DND-41 (cell line): ENCODE measurements around the gene DNAH17.

Source experiments
- ATAC-seq: fragments of 200-7000 bp; cut with Tn5 transposase; 3 replicates; pipeline ENCODE4 v1.9.1; 2021; ENCODE audit warnings: low read depth; ENCODE audit not compliant: insufficient read depth
- DNase-seq: peaks from one replicate; pipeline ENCODE4 v3.0.0-alpha.2; 2020
- H2AFZ ChIP-seq: 2 replicates; pipeline ENCODE4 v1.6.0; 2012; ENCODE audit warnings: low read depth, low read length
- H3K27ac ChIP-seq: 2 replicates; pipeline ENCODE4 v1.5.1; 2012; ENCODE audit warnings: low read length, inconsistent platforms
- H3K27me3 ChIP-seq: fragments of 200-600 bp; sonication (generic); 2 replicates; pipeline ENCODE4 v1.6.0; 2012; ENCODE audit warnings: low read length, mild to moderate bottlenecking, inconsistent platforms; ENCODE audit not compliant: insufficient read depth, poor library complexity
- H3K36me3 ChIP-seq: 2 replicates; pipeline ENCODE4 v1.5.1; 2012; ENCODE audit warnings: low read length, inconsistent platforms; ENCODE audit not compliant: insufficient read depth
- H3K4me1 ChIP-seq: 2 replicates; pipeline ENCODE4 v1.5.1; 2012; ENCODE audit warnings: mild to moderate bottlenecking, low read length; ENCODE audit not compliant: insufficient read depth
- H3K4me2 ChIP-seq: 2 replicates; pipeline ENCODE4 v1.6.0; 2012; ENCODE audit warnings: mild to moderate bottlenecking, moderate library complexity, low read length, inconsistent platforms; ENCODE audit not compliant: insufficient read depth
- H3K4me3 ChIP-seq, 2 experiments: fragments of 200-600 bp in 1 of 2; shearing (Covaris generic) in 1 of 2; 2 replicates each; pipeline ENCODE4 v1.5.1; 2012 to 2016; ENCODE audit warnings: inconsistent platforms in 2 of 2, low read length in 2 of 2, mild to moderate bottlenecking in 2 of 2, low read depth in 1 of 2, moderate library complexity in 1 of 2
- H3K79me2 ChIP-seq: 2 replicates; pipeline ENCODE4 v1.6.0; 2012; ENCODE audit warnings: low read length, inconsistent platforms; ENCODE audit not compliant: insufficient read depth
- H3K9ac ChIP-seq: 2 replicates; pipeline ENCODE4 v1.6.0; 2012; ENCODE audit warnings: low read depth, mild to moderate bottlenecking, inconsistent platforms, low read length, moderate library complexity
- H3K9me3 ChIP-seq: 2 replicates; pipeline ENCODE4 v1.5.1; 2012; ENCODE audit warnings: low read length, moderate library complexity, mild to moderate bottlenecking, inconsistent platforms; ENCODE audit not compliant: insufficient read depth, severe bottlenecking
- H4K20me1 ChIP-seq: 2 replicates; pipeline ENCODE4 v1.6.0; 2012; ENCODE audit warnings: low read length; ENCODE audit not compliant: insufficient read depth
- EZH2 ChIP-seq: IDR thresholded peaks from 3 replicates; pipeline ENCODE4 v1.6.1; 2012; ENCODE audit warnings: borderline replicate concordance, low read depth, mild to moderate bottlenecking, moderate library complexity, low read length, inconsistent platforms; ENCODE audit not compliant: severe bottlenecking
- TF ChIP-seq, protein P1 (sequence below): IDR thresholded peaks from 2 replicates; pipeline ENCODE4 v1.5.1; 2012; ENCODE audit warnings: borderline replicate concordance, low read length, moderate library complexity, mild to moderate bottlenecking; ENCODE audit not compliant: poor library complexity, severe bottlenecking; ENCODE audit errors: extremely low read depth

DNAH17 gene

GRCh38 chr17:78446833-78447232, 130.4 kb downstream of the DNAH17 start:
- H3K4me1 ChIP-seq = no peaks in the 10 kb centered on the region

DNA sequence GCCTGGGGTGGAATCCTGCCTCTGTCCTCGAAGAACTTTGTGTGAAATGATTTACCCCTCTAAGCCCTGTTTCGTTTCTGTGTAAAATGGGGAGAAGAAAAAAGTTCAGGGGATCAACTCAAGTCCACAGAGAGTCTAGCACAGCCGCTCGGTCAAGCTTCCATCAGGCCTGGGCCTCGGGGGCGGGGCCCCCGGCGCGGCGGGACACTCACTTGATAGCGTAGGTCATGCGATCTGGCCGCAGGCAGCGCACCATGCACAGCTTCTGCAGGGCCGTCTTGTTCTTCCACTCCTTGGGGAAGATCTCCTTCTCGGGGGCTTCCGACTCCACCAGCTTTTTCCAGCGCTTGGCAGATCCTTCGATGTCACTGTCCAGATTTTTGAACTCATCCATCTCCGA, 132.8 kb downstream of the DNAH17 start:
- Histone ChIP-seq H3K36me3 (no peaks in the 10 kb centered on the region), H3K79me2 (no peaks in the 10 kb centered on the region), H3K4me1 (no peaks in the 10 kb centered on the region), H4K20me1 (no peaks in the 10 kb centered on the region), H3K4me2 (no peak overlapping the region), H2AFZ (no peak overlapping the region), H3K27ac (no peak overlapping the region), H3K9me3 (no peaks in the 10 kb centered on the region), H3K9ac (no peak overlapping the region), H3K4me3 (no peak overlapping the region), H3K27me3 (no peaks in the 10 kb centered on the region)
- ATAC-seq = no peak
- DNase-seq = no peak
- no peak for TF ChIP-seq EZH2
- TF ChIP-seq, protein P1, sequence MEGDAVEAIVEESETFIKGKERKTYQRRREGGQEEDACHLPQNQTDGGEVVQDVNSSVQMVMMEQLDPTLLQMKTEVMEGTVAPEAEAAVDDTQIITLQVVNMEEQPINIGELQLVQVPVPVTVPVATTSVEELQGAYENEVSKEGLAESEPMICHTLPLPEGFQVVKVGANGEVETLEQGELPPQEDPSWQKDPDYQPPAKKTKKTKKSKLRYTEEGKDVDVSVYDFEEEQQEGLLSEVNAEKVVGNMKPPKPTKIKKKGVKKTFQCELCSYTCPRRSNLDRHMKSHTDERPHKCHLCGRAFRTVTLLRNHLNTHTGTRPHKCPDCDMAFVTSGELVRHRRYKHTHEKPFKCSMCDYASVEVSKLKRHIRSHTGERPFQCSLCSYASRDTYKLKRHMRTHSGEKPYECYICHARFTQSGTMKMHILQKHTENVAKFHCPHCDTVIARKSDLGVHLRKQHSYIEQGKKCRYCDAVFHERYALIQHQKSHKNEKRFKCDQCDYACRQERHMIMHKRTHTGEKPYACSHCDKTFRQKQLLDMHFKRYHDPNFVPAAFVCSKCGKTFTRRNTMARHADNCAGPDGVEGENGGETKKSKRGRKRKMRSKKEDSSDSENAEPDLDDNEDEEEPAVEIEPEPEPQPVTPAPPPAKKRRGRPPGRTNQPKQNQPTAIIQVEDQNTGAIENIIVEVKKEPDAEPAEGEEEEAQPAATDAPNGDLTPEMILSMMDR = no peak

More at GRCh38 chr17:78446833-78447232, 130.4 kb downstream of the DNAH17 start:
- H3K79me2 ChIP-seq = no peaks in the 10 kb centered on the region
- H3K9me3 ChIP-seq = no peaks in the 10 kb centered on the region
- no peak overlapping the region for H3K4me2 ChIP-seq
- H3K36me3 ChIP-seq = no peaks in the 10 kb centered on the region
- H4K20me1 ChIP-seq = no peaks in the 10 kb centered on the region
- DNase-seq (no peak), ATAC-seq (no peak)
- no peak overlapping the region for H3K9ac ChIP-seq
- H3K4me3 ChIP-seq = no peak overlapping the region
- H3K27me3 ChIP-seq = no peaks in the 10 kb centered on the region
- no peak overlapping the region for H3K27ac ChIP-seq
- TF ChIP-seq EZH2 = no peak
- TF ChIP-seq, protein P1 = no peak
- no peak overlapping the region for H2AFZ ChIP-seq

DNA sequence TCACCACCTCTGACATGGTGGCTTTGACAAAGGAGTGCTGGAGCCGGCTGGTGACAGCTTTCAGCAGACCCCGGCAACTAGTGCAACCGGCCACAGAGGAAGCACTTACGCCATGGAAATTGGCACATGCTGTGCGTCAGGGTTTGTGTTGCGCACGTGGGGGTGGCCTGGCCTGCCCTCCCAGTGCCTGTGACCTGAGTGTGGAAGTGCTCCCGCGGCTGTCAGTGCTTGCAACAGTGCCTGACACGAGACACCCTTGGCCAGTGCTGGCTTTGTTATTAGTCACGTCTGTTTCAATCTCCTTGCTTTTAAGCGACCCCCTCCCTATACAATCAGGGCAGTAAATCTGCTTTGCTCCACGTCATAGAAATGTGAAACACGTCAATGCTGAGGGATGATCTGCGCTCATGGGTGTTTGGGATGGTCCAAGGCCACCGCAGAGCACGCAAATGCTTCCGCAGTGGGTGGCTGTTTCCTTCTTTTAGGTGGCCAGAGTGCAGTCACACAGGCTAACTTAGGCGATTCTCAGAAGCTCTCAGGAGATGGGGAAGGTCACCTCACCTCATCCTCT, 134.5 kb downstream of the DNAH17 start:
- H2AFZ ChIP-seq = no peak overlapping the region

More for the DNA sequence above, 134.5 kb downstream of the DNAH17 start:
- Histone ChIP-seq H3K79me2 (no peaks in the 10 kb centered on the region), H3K9me3 (no peaks in the 10 kb centered on the region), H3K4me3 (no peak overlapping the region), H3K36me3 (no peaks in the 10 kb centered on the region), H4K20me1 (no peaks in the 10 kb centered on the region), H3K4me2 (no peak overlapping the region), H3K27me3 (no peaks in the 10 kb centered on the region), H3K4me1 (no peaks in the 10 kb centered on the region), H3K27ac (no peak overlapping the region), H3K9ac (no peak overlapping the region)
- DNase-seq (no peak), ATAC-seq (no peak)
- TF ChIP-seq, protein P1 = no peak
- TF ChIP-seq EZH2 = no peak
